HG03575 (cell line): Measurements from ENCODE around the gene STX10.

Experiments used
- ATAC-seq: cut with Tn5 transposase; IDR thresholded peaks from one replicate; pipeline ENCODE4 v1.9.1; 2021; ENCODE audit not compliant: unreplicated experiment, insufficient number of reproducible peaks, low FRiP score; ENCODE audit errors: extremely low read depth

STX10 gene

DNA sequence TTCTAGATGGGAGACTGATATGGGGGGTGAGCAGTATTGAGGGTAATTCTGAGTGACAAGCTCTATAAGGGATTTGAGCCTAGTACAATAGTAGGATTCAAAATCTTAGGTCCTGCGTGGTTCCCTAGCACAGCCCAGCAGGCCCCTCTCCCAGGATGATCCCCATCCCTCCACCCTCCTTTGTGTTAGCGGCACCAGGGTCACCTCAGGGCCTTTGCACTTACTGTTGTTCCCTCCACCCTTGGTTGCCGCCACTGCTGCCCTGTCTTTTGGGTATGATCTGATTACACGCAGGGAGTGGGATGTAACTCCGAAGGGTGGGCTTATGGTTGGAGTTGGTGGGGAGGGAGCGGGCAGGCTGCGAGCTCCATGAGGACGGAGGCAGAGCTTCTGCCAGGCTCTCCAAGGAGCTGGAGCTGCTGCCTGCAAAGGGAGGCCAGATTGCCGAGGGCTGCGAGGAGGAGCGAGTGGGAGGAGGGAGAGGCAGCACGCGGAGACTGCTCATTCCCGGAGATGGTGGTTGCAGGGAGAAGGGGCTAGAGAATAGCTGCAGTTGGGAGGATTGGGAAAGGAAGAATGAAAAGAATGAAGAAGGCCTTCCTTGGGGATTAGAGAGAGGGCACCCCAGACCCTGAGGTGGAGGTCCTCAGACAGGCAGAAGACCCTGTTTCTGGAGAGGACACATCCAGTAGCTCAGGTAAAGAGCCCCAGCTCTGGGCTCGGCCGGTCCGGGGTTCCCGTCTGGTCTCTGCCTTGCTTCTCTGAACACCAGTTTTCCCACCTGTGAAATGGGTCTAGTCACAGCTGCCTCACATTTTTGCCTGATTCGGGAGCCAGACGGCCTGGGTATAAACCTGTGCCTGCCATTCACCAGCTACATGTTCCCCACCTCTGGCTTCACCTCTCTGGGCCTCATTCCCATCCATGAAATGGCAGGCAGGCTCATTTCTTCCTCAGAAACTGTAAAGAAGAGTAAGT, 26.9 kb downstream of the STX10 start:
- ATAC-seq = no peak

DNA sequence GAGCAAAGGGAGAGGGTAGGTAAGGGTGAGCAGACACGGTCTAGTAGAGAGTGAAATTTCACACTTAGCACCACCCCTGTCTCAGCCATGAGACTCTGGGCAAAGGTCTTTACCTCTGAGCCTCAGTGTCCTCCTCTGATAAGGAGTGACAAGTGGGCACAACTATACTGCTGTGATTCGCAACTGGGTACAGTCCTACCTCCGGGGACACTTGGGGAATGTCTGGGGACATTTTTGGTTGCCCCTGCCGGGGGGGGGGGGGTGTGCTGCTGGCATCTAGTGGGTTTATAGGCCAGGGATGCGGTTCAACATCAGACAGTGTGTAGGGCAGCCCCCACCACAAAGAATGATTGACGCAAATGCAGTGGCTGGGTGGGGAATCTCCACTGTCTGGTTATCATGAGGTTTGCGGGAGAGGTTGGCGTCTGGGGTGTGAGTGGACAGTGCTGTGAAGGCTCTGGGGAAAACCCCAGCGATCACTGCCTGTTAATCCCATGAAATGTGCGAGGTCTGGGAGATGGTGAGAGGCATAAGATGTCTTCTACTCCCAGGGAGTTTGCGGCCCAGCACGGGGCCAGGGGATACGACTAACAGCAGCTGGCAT, 27.8 kb downstream of the STX10 start:
- ATAC-seq = no peak

DNA sequence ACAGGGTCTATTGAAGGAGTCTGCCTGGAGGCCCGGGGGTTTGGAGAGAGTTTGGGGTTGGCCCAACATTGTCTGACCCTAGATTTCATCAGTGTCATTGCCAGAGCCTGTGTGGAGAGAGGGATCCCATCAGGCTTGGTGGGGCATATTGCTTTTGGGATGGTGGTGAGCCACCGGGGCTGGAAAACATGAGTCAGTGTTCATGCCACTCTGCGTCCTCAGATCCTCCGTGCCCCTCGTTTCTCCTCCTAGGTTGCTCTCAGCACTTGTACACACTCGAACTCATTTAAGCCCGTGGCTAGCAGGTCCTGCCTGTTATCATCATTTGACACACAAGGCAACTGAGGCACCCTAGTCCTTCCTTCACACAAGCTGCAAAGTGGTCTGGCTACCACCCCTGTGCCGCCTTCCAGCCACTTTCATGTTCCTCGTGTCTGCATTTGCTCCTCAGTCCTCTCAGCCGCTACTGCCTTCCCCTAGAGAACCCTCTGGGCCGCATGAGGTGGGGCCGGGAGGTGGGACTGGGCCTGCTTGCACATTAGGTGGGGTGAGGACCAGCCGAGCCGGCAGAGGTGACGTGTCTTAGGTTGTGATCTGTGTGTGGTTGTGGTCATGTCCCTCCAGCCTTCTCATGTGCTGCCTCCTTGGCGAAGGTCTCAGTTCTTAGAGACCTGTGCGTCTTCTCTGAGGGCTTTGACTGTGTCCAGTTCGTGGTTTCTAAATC, 28.5 kb downstream of the STX10 start:
- no peak for ATAC-seq

DNA sequence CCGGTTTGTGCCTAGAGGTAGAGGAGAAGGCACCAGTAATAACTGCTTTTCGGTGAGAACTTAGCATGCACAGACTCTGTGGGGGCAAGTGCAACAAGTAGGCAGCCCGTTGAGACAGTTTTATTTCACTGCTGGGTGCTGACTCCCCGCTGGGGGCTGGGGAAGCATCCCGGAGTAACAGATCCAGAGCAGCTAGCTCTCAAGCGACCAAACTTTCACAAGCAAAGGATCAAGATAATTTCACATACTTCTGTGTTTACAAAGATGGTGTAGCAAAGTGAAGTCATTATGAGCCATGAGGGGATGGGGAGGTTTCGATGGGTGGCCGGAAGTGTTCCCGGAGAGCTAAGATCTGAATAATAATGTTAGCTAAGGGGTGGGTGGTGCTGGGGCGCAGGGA, 29.4 kb downstream of the STX10 start:
- ATAC-seq = no peak

DNA sequence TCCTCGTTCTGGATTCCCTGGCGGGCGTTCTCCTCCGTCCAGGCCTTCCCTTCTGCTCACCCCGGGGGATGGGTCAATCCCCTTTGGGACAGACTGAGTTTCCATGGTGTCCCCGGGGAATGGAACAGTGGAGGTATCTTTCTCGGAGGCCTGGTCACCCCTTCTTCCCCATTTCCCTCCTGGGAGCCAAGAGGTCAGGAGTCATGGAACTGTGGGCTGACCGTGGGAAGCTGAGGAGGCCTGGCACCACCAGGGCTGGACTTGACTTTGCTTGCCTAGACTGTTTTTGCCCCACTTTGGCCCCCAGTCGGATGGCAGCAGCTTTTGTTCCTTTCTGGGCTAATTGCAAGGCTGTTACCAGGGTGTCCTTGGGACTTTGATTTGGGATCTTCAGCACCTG, 30.1 kb downstream of the STX10 start:
- no peak for ATAC-seq

DNA sequence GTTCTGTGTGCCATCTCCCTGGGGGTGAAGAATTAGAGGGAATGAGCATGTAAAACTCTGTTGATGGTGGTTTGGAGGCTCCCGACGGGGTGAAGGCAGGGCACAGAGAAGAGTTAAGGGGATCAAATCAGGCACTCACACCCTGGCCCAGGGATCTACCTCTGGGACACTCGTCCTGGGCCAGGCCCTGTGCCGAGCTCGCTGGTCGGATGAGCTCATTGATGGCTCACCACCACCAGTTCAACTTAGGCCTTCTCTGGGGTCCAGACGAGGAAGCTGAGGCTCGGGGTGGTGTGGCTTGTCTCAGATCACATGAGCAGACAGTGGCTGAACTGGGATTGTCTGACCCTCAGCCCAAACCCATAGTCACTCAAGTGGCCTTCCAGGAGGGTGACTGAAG, 30.5 kb downstream of the STX10 start:
- ATAC-seq = no peak

DNA sequence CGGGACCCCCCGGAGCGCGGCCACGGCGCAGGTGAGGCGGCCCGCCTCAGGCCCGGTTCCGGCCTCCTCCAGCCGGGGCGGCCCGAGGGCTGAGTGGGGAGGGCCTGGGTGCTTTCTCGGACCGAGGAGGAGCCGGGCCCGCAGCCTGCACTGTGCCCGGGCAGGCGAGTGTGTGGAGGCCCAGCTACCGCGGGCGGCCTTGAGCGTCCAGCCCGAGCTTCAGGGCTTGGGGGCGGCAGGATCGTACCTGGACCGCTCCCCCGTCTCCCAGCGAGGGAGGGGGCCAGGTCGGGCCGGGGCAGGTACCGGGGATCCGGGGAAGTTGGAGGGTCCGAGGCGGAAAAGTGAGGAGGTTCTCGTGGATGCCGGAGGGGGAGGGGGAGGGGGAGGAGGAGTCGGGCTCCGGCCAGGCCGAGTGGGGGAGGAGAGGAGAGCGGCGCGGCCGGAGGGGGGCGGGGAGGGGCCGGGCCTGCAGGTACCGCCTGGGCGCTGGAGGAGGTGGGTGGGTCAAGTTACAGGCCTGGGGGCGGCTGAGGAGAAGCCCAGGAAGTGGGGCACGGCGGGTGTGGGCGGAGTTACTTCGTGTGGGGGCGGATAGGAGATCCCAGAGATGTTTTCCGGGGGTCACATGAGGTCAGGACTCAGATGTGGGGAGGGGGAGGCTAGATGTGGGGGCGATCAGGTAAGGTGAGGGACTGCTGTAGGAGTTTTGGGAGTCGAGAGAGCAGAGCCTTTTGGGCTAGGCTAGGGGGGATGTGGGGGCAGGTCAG, 31.6 kb downstream of the STX10 start:
- no peak for ATAC-seq

DNA sequence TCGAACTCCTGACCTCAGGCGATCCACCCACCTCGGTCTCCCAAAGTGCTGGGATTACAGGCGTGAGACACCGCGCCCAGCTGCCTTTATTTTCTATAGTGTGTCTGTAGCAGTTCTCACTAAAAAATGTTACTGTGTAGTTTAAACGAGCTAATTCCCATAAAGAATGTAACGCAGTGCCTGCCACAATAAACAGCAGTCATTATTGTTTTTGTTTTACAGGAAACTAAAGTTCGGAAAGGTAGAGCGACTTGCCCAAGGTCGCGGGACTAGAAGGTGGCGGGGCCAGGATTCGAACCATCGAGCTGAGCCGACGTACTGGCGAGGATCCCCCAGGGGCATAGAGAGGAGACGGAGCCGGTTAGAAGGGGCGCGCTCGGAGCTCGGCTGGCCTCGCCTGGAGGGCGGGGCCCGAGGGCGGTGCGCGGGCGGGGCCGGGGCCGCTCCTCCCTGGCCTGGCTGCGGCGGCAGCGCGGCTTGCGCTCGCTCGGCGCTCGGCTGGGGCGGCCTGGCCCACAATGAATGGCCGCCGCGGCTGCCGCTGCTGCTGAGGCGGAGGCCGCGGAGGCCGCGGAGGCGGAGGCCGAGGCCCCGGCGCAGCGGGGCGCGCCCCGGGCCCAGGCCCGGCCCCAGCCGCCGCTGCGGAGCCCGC, 32.3 kb downstream of the STX10 start, which contains the start of gene NACC1:
Gene NACC1 (plus strand): TSS at position 493 of the 652 bp plus-strand sequence. CDS start 16,944 bp downstream, outside the sequence.
- no peak for ATAC-seq

DNA sequence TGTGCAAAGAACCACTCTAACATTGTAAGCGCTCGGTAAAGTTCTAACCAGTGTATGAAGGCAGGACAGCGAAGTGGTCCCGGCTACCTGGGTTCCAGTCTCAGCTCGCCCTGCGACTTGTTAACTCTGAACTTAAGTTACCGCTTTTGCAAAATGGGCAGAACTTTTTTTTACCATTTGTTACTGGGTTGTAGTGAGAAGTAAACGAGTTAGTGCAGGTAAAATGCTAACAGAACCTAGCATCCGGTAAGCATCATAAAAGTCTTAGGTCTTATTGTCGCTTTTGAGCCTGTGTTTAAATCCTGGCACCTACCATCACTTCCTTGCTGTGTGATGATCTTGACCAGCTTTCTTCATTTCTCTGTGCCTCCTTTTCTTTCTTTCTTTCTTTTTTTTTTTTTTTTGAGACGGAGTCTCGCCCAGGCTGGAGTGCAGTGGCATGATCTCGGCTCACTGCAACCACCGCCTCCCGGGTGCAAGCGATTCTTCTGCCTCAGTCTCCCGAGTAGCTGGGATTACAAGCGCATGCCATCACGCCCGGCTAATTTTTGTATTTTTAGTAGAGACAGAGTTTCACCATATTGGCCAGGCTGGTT, 32.9 kb downstream of the STX10 start:
- ATAC-seq = no peak

DNA sequence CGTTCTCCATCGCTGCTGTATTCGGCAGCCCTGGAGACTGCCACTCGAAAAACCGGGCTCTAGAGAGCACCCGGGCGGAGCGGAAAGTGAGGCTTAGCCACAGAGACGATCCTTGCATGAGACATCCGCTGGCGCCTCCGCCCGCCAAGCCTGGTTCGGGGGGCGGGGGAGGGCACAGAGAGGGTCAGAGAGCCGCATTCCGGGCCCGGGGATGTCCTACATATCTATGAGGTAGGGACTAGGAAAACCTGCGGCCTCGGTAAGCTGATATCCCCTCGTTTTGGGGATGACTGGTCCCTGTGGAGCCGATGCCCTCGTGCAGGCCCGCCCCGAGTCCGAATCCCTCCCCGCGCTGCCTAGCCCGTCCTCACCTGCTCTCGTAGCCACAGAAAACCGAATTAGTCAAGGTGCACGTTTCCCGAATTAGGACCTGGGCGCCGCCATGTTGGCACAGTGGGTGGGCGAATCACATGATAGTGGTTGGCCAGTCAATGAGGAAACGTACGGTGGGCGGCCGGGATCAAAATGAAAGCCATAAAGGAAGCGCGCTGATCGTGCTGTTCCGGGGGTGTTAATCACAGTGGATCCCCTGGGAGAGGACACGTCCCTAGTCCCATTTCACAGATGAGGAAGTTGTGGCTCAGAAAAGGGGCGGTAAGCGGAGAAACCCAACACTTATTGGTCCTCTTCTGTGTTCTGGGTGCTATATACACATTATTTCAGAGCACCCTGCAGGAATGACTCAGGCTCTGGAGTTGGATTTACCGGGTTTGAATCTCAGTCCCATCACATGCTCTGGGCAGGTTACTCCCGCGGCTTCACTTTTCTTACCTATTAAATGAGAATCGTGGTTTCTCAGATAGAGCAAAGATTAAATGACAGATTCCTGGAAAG, 33.6 kb downstream of the STX10 start, which contains the start of gene TRMT1:
Gene TRMT1 (minus strand): TSS at position 459 of the 894 bp plus-strand sequence. CDS start 341 bp downstream, at position 118.
- ATAC-seq = no peak

DNA sequence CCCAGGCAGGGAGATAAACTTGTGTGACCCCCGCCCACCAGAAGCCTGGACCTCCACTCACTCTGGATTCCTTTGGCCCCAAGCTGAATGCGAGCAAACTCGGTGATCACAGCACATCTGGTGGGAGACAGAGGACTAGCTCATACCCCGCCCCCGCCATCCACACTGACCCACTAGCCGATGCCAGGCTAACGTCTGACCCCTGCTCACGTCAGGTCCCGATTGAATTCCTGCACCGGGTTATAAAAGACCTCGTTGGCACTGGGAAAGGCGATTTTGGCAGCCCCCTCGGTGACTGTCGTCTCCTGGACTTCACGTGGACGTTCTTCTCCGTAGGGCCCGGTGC, 34.3 kb downstream of the STX10 start:
- no peak for ATAC-seq

DNA sequence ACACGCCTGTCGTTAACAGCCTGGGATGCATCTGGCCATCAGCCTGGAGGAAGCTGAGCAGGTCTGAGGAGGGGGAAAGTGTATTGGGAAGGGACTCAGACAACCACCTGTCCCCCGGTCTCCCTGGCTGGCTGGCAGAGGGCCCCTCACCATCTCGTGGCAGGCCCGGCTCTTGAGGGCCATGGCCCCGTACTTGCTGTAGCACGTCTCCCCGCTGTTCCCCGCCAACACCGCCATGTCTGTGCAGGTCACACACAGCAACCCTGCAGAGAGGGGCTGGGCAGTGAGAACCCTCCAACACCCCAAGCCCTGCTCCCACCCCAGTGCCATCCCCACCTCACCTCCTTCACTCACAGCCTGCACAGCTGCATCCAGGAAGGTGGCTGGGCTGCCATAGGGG, 37.6 kb downstream of the STX10 start:
- ATAC-seq = no peak

DNA sequence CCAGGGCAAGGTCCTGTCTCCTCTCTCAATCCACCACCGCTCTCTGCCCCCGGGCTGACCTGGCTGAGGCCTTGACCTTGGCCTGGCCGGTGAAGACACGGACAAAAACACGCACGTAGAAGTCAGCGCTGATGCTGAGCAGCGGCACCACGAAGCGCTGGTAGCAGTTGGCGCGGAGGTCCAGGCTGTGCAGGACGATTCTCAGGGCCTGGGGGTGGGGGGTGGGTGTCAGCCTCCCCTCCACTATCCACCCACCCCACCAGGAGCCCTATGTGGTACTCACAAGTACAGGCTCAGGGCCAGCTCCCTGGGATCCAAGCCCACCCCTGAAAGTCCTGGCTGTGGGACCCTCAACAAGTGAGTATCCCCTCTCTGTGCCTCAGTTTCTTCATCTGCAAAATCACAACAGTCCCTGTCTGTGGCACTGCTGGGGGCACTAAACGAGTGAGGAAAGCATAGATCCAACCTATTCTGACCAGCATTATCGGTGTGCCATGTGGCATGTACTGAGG, 40.0 kb downstream of the STX10 start:
- ATAC-seq = no peak

DNA sequence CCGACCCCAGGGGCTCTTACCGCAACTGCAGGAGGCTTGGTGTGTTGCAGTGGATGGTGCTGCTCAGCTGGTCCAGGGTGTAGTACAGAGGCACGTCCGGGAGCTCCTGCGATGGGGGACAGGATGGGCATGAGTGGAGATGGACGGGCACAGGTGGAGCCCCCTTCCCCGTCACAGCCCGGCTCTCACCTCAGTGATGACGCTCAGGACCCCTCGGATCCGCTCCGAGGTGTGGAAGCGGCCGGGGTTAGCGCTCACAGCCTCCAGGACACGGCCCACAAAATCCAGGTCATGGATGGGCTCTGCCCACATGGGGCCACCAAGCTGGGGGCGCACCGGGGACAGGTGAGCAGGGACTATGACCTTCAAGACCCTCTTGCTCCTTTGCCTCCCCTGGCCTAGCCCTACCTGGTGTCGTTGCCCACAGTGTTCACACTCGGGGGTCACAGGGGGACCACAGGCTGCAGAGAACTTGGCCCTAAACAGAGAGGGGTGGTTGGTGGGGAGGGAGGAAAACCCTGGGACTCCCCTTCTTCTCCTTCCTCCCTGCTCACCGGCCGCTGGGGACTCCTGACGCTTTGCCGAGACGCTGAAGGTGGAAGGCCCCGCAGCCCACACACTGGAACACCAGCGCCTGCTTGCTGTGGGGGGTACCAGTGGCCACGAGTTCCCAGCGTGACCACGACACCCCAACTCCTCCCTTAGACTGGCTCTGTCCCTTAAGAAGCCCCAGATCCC, 40.6 kb downstream of the STX10 start:
- ATAC-seq = no peak

DNA sequence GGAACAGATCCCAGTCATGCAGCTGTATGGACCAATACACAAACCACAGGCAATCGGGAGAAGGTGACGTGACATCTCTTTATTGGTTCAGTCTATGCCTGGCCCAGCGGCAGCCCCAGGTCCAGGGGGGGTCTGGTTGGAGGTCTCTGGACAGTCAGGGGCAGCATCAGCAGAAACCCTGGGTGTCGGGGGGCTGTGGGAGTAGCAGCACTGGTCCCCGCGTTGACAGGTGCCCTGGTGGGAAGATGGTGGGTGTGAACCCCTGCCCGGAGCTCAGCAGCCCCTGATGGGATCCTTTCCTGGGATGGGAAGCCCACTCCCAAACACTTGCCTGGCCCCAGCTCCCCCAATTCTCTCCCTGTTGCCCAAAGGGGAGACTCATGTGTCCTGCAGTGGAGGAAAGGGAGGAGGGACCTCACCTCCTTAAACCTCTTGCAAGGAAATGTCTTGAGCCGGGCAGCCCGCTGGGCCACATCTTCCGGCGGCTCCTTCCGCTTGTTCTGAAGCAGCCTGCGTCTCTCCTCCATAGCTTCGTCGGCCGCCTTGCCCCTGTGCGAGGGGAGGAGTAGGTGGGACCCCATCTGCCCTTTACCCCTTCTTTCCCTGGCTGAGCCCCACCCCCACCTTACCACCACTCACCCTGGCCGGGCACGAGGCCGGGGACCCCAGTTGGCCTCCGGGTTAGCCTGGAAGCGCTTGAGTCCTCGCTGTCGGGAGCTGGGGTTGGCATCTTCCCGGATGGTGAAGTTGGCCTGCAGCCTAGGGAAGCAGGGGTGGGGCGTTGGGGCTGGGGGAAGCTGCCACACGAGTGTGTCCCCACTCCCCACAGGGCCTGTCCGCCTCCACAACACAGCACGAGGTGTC, 45.1 kb downstream of the STX10 start:
- ATAC-seq = no peak
